H1 (cell line): ENCODE measurements around the gene MSN. TPM values are rescaled to one million over a fixed set of nuclear protein-coding genes. Genes with fewer than 3 reads are reported as not detected.

Experiments used
- CTCF ChIA-PET: fragments of 300-600 bp; sonication (Branson Sonifier 250); formaldehyde crosslinking; loops from one replicate; lab custom pipeline; 2021; ENCODE audit not compliant: partially characterized antibody; lab: Charles Lee
- POLR2A ChIA-PET: fragments of 300-600 bp; sonication (Branson Sonifier 250); formaldehyde crosslinking; loops from one replicate; lab custom pipeline; 2021; ENCODE audit warnings: inconsistent platforms; ENCODE audit not compliant: partially characterized antibody; lab: Charles Lee
- DNase-seq, 2 experiments: peaks; one replicate each; pipeline versions ENCODE4 v3.0.0 to v3.0.0-alpha.2; 2010 to 2022; ENCODE audit warnings: low spot score in 2 of 2, low read depth in 1 of 2, mixed read lengths in 1 of 2
- FAIRE-seq: peaks from 2 replicates; lab custom pipeline; 2011; peaks lifted over from hg19 to GRCh38; lab: Jason Lieb, UNC
- H2AFZ ChIP-seq: 2 replicates; pipeline ENCODE4 v1.8.1; 2012; ENCODE audit warnings: low read length, inconsistent platforms
- H2AK5ac ChIP-seq: 2 replicates; pipeline ENCODE4 v1.6.1; 2013; ENCODE audit warnings: low read depth, low read length
- H2BK120ac ChIP-seq: replicated peaks from 2 replicates; pipeline ENCODE3; 2013; ENCODE audit warnings: low read depth, low read length, inconsistent platforms
- H2BK12ac ChIP-seq: 2 replicates; pipeline ENCODE4 v1.6.1; 2013; ENCODE audit warnings: low read depth, low read length
- H2BK15ac ChIP-seq: 2 replicates; pipeline ENCODE4 v1.6.1; 2013; ENCODE audit warnings: low read length
- H2BK20ac ChIP-seq: 2 replicates; pipeline ENCODE4 v1.6.1; 2013; ENCODE audit warnings: low read length
- H2BK5ac ChIP-seq: 2 replicates; pipeline ENCODE4 v1.6.1; 2013; ENCODE audit warnings: low read depth, low read length
- H3K14ac ChIP-seq: 2 replicates; pipeline ENCODE4 v1.6.1; 2013; ENCODE audit warnings: inconsistent platforms; ENCODE audit not compliant: insufficient read length
- H3K18ac ChIP-seq: 2 replicates; pipeline ENCODE4 v1.6.1; 2013; ENCODE audit warnings: low read length; ENCODE audit errors: extremely low read depth
- H3K23ac ChIP-seq: 2 replicates; pipeline ENCODE4 v1.6.1; 2013; ENCODE audit warnings: inconsistent platforms; ENCODE audit not compliant: insufficient read length
- H3K23me2 ChIP-seq: 2 replicates; pipeline ENCODE4 v1.6.1; 2013; ENCODE audit warnings: low read depth, low read length
- H3K27ac ChIP-seq: 2 replicates; pipeline ENCODE4 v1.6.1; 2011; ENCODE audit warnings: low read depth, low read length, inconsistent platforms
- H3K27me3 ChIP-seq, 4 experiments: replicated peaks in 1 of 4; 1 replicate in 1 of 4; 2 replicates in 3 of 4; pipeline versions ENCODE4 v1.6.1 to v1.8.1; 2011 to 2013; ENCODE audit warnings: low read length in 3 of 4, mild to moderate bottlenecking in 3 of 4, inconsistent platforms in 2 of 4, mixed read lengths in 2 of 4, moderate library complexity in 1 of 4; ENCODE audit not compliant: control insufficient read depth in 3 of 4, insufficient read depth in 3 of 4; ENCODE audit errors: extremely low read depth in 1 of 4
- H3K36me3 ChIP-seq, 4 experiments: 2 replicates each; pipeline versions ENCODE4 v1.6.1 to v1.8.1; 2011 to 2013; ENCODE audit warnings: mild to moderate bottlenecking in 4 of 4, low read length in 3 of 4, moderate library complexity in 2 of 4, control low read depth in 1 of 4, inconsistent platforms in 1 of 4; ENCODE audit not compliant: insufficient read depth in 4 of 4, control insufficient read depth in 2 of 4
- H3K4ac ChIP-seq: replicated peaks from 2 replicates; pipeline ENCODE3; 2013; ENCODE audit warnings: low read length, low read depth, mixed read lengths, inconsistent platforms; ENCODE audit not compliant: insufficient read length
- H3K4me1 ChIP-seq, 4 experiments: replicated peaks in 1 of 4; 1 replicate in 1 of 4; 2 replicates in 3 of 4; pipeline versions ENCODE4 v1.6.1 to v1.8.1; 2011 to 2013; ENCODE audit warnings: low read length in 3 of 4, inconsistent platforms in 2 of 4, mixed read lengths in 1 of 4; ENCODE audit not compliant: insufficient read depth in 4 of 4, control insufficient read depth in 3 of 4
- H3K4me2 ChIP-seq, 2 experiments: 2 replicates each; pipeline versions ENCODE4 v1.6.1 to v1.8.1; 2011 to 2013; ENCODE audit warnings: low read depth in 2 of 2, low read length in 2 of 2, control low read depth in 1 of 2, inconsistent platforms in 1 of 2, mild to moderate bottlenecking in 1 of 2; ENCODE audit not compliant: insufficient read depth in 1 of 2
- H3K4me3 ChIP-seq, 4 experiments: fragments of 200-600, 300-600 bp in 1 of 4; sonication (generic), shearing (Covaris generic), sonication (Bioruptor Twin) in 1 of 4; 2 replicates each; pipeline versions ENCODE4 v1.5.1 to v1.8.1; 2011 to 2016; ENCODE audit warnings: low read length in 4 of 4, low read depth in 3 of 4, control low read depth in 2 of 4, inconsistent platforms in 2 of 4, mild to moderate bottlenecking in 2 of 4, mixed read lengths in 1 of 4, moderate library complexity in 1 of 4; ENCODE audit not compliant: insufficient read depth in 2 of 4; ENCODE audit errors: extremely low read depth in 1 of 4
- H3K56ac ChIP-seq: replicated peaks from 2 replicates; pipeline ENCODE3; 2013; ENCODE audit warnings: low read depth, mild to moderate bottlenecking, mixed read lengths, low read length, inconsistent platforms; ENCODE audit not compliant: insufficient read length
- H3K79me1 ChIP-seq: 2 replicates; pipeline ENCODE4 v1.6.1; 2013; ENCODE audit warnings: low read depth, low read length, control low read depth
- H3K79me2 ChIP-seq, 2 experiments: 2 replicates each; pipeline versions ENCODE4 v1.6.1 to v1.8.1; 2012 to 2013; ENCODE audit warnings: low read length in 2 of 2, mild to moderate bottlenecking in 2 of 2, inconsistent platforms in 1 of 2; ENCODE audit not compliant: insufficient read depth in 2 of 2, control insufficient read depth in 1 of 2
- H3K9ac ChIP-seq, 4 experiments: replicated peaks in 1 of 4; 1 replicate in 1 of 4; 2 replicates in 3 of 4; pipeline versions ENCODE4 v1.6.1 to v1.8.1; 2011 to 2013; ENCODE audit warnings: low read depth in 3 of 4, low read length in 3 of 4, control low read depth in 2 of 4, mild to moderate bottlenecking in 2 of 4, moderate library complexity in 2 of 4, inconsistent platforms in 1 of 4; ENCODE audit errors: extremely low read depth in 1 of 4
- H3K9me3 ChIP-seq, 2 experiments: 2 replicates each; pipeline versions ENCODE4 v1.6.1 to v1.8.1; 2012 to 2013; ENCODE audit warnings: mild to moderate bottlenecking in 2 of 2, moderate library complexity in 2 of 2, control low read depth in 1 of 2, inconsistent platforms in 1 of 2, low read depth in 1 of 2, low read length in 1 of 2, mixed read lengths in 1 of 2; ENCODE audit not compliant: insufficient read depth in 2 of 2
- H4K20me1 ChIP-seq, 2 experiments: replicated peaks in 1 of 2; 2 replicates each; pipeline versions ENCODE3 to v1.8.1; 2011 to 2013; ENCODE audit warnings: inconsistent platforms in 2 of 2, low read length in 2 of 2, mild to moderate bottlenecking in 1 of 2; ENCODE audit not compliant: insufficient read depth in 2 of 2, control insufficient read depth in 1 of 2
- H4K5ac ChIP-seq: 2 replicates; pipeline ENCODE4 v1.6.1; 2013; ENCODE audit warnings: low read length, low read depth, mixed read lengths, inconsistent platforms; ENCODE audit not compliant: insufficient read length
- H4K8ac ChIP-seq: 2 replicates; pipeline ENCODE4 v1.8.0; 2013; ENCODE audit warnings: mild to moderate bottlenecking, moderate library complexity, low read length, inconsistent platforms; ENCODE audit not compliant: insufficient read depth; ENCODE audit errors: extremely low read depth
- H4K91ac ChIP-seq: replicated peaks from 2 replicates; pipeline ENCODE3; 2013; ENCODE audit warnings: low read length, mixed read lengths, inconsistent platforms; ENCODE audit not compliant: insufficient read length
- CBX5 ChIP-seq: fragments of 300-800, 300-1000 bp; sonication (generic); IDR thresholded peaks from 2 replicates; pipeline ENCODE4 v1.7.1; 2016; ENCODE audit warnings: antibody characterized with exemption, low read length, low read depth
- CTBP2 ChIP-seq: IDR thresholded peaks from 2 replicates; pipeline ENCODE4 v1.7.0; 2011; ENCODE audit warnings: borderline replicate concordance, mild to moderate bottlenecking, moderate library complexity, mixed read lengths, low read length; ENCODE audit not compliant: insufficient read depth, insufficient read length
- GTF2F1 ChIP-seq: IDR thresholded peaks from 2 replicates; pipeline ENCODE4 v1.6.1; 2012; ENCODE audit warnings: low read depth, low read length, improper control_type of control experiment, borderline replicate concordance
- JUND ChIP-seq: IDR thresholded peaks from 2 replicates; pipeline ENCODE4 v1.6.1; 2011; ENCODE audit warnings: mild to moderate bottlenecking, improper control_type of control experiment, low read length
- KDM1A ChIP-seq: fragments of 200-600, 300-600 bp; sonication (generic); IDR thresholded peaks from 2 replicates; pipeline ENCODE4 v1.7.1; 2016; ENCODE audit warnings: mild to moderate bottlenecking, low read length, borderline replicate concordance
- KDM4A ChIP-seq: IDR thresholded peaks from one replicate; pipeline ENCODE4 v1.7.1; 2012; ENCODE audit warnings: low read depth, mild to moderate bottlenecking, moderate library complexity, low read length, inconsistent platforms; ENCODE audit not compliant: severe bottlenecking
- SIX5 ChIP-seq: IDR thresholded peaks from 2 replicates; pipeline ENCODE4 v1.6.1; 2011; ENCODE audit warnings: mild to moderate bottlenecking, low read depth, low read length
- SP2 ChIP-seq: IDR thresholded peaks from 2 replicates; pipeline ENCODE4 v1.6.1; 2012; ENCODE audit warnings: mild to moderate bottlenecking, low read length, inconsistent platforms
- SUZ12 ChIP-seq: fragments of 200-600 bp; sonication (generic); IDR thresholded peaks from 2 replicates; pipeline ENCODE4 v1.6.1; 2012; ENCODE audit warnings: mild to moderate bottlenecking, inconsistent platforms, low read length, moderate library complexity, mixed read lengths
- TAF1 ChIP-seq: IDR thresholded peaks from 2 replicates; pipeline ENCODE4 v1.6.1; 2011; ENCODE audit warnings: mild to moderate bottlenecking, low read depth, low read length
- WGBS, 2 experiments: shearing (Covaris generic) in 1 of 2; methylation state at CpG; one replicate each; pipeline versions ENCODE4 v1.1.6 to v1.1.7; 2013 to 2015; ENCODE audit warnings: low lambda C conversion rate in 2 of 2, mixed read lengths in 2 of 2, inconsistent platforms in 1 of 2, low coverage in 1 of 2, missing lambda C conversion rate in 1 of 2; ENCODE audit not compliant: insufficient replicate concordance in 2 of 2, insufficient coverage in 1 of 2, insufficient read length in 1 of 2; ENCODE audit errors: extremely low coverage in 1 of 2, missing lambda C conversion rate in 1 of 2; 5-methylcytosine and 5-hydroxymethylcytosine counted together
- polyA plus RNA-seq, 7 experiments: library from polyadenylated mRNA; depleted of rRNA in 3 of 7; stranded (reverse) in 5 of 7; unstranded in 2 of 7; fragments of >200 nt in 5 of 7; fragments of 200-250 nt in 2 of 7; gene quantifications; 1 replicate in 5 of 7; 2 replicates in 1 of 7; 4 replicates in 1 of 7; pipeline versions ENCODE4 v1.2.1 to v1.2.3, GENCODE V29; 2011 to 2013; ENCODE audit warnings: missing spikeins in 2 of 7, mixed read lengths in 2 of 7
- total RNA-seq: library from RNA; stranded (reverse); fragmentation: NEBNext Ultra II Directional; extraction: Animal tissue kit (Norgen Biotek cat#: 25700); gene quantifications from 2 replicates; pipeline ENCODE4 v1.2.1, GENCODE V29; 2021
- TF ChIP-seq, protein P1 (sequence below): IDR thresholded peaks from 2 replicates; pipeline ENCODE4 v1.6.1; 2012; ENCODE audit warnings: low read length, inconsistent platforms

The MSN gene
- total and polyA plus RNA-seq, 2 of the 8 experiments (the other 6 are each of a cell fraction or from before 2014, with no cell fraction given), result 112 to 133 TPM

DNA sequence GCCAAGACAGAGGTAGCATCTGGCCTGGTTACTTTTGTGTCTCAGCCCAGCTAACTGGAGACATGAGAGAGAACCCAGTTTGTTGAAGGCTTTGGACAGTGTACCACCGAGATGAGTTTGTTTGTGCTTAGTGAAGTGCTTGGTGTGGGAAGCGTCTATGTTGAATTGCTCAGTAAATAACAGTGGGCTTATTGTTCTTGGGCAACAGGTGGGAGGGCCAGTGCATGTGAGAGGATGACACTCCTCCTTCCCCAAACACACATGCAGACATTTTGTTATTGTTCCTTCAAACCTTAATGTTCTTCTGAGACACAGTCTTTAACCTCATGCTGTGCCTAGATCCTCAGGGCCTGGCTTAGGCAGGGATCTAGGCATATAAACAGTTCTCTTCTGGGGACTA, 39.7 kb downstream of the MSN start:
- H3K9me3 ChIP-seq, result no peaks in the 10 kb centered on the region
- TF ChIP-seq SP2 (no peak), CBX5 (no peak), KDM1A (no peak), SIX5 (no peak), TAF1 (no peak), KDM4A (no peak), JUND (no peak), CTBP2 (no peak), SUZ12 (no peak), GTF2F1 (no peak)
- TF ChIP-seq, protein P1, sequence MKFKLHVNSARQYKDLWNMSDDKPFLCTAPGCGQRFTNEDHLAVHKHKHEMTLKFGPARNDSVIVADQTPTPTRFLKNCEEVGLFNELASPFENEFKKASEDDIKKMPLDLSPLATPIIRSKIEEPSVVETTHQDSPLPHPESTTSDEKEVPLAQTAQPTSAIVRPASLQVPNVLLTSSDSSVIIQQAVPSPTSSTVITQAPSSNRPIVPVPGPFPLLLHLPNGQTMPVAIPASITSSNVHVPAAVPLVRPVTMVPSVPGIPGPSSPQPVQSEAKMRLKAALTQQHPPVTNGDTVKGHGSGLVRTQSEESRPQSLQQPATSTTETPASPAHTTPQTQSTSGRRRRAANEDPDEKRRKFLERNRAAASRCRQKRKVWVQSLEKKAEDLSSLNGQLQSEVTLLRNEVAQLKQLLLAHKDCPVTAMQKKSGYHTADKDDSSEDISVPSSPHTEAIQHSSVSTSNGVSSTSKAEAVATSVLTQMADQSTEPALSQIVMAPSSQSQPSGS, result no peak

More for the DNA sequence above, 39.7 kb downstream of the MSN start:
- Histone ChIP-seq H3K36me3 (no peaks in the 10 kb centered on the region), H2BK20ac (no peak overlapping the region), H3K14ac (no peak overlapping the region), H2BK15ac (no peak overlapping the region), H4K5ac (no peak overlapping the region), H2BK12ac (no peak overlapping the region), H3K27me3 (no peaks in the 10 kb centered on the region), H3K56ac (no peak overlapping the region), H3K9ac (no peak overlapping the region), H3K79me1 (no peaks in the 10 kb centered on the region; the same call in 1 of the 2 replicates), H3K4me2 (no peak overlapping the region), H3K4ac (no peak overlapping the region), H3K79me2 (peaks cover 0 to 6% of the 10 kb centered on the region in 2 experiments; a peak in 2 of 4 replicates), H2BK5ac (no peak overlapping the region), H3K23me2 (no peaks in the 10 kb centered on the region), H4K91ac (no peak overlapping the region), H4K8ac (no peak overlapping the region), H4K20me1 (peaks cover 0 to 6% of the 10 kb centered on the region in 2 experiments), H2AK5ac (no peak overlapping the region), H3K4me3 (no peak overlapping the region), H2BK120ac (no peak overlapping the region), H3K23ac (no peak overlapping the region), H3K4me1 (peaks cover 0 to 3% (median 0%) of the 10 kb centered on the region in 4 experiments; a peak in 1 of 7 replicates), H3K27ac (no peak overlapping the region), H2AFZ (no peak overlapping the region), H3K18ac (no peak overlapping the region)
- DNase-seq, result no peak
- WGBS, 2 experiments, result 80% methylated on average over 2 of the region's 2 CpGs; no CpG with 5 or more reads in 1 of the 2 experiments
- ChIA-PET CTCF (no interaction called here), POLR2A (no interaction called here)
- FAIRE-seq, result no peak
